Right ventricle myocardium inferior (tissue), 1 donor: ENCODE data around the gene LNX2. TPM values are rescaled to one million over a fixed set of nuclear protein-coding genes. Genes with fewer than 3 reads are reported as not detected.
A peak's percentile ranks its signal among the peaks of the same experiment; 100 is the strongest.

Source experiments
- ATAC-seq: fragments of 200-7000 bp; cut with Tn5 transposase; one replicate; pipeline ENCODE4 v1.9.1; 2020; ENCODE audit warnings: mild to moderate bottlenecking, moderate library complexity
- DNase-seq: peaks from one replicate; pipeline ENCODE4 v3.0.0; 2021; ENCODE audit errors: missing footprints
- intact Hi-C: fragments of 100-400 bp; cut with DNase I; formaldehyde crosslinking; loops from one replicate; pipeline ENCODE4 v1.11.0; 2022
- total RNA-seq: library from RNA; stranded (reverse); fragmentation: NEBNext Ultra II Directional; extraction: Animal tissue kit (Norgen Biotek cat#: 25700); gene quantifications from one replicate; pipeline ENCODE4 v1.2.1, GENCODE V29; 2021
- donor health status: DM: no; HTN: yes; CAD: no; lungs with severe emphysema.

The LNX2 gene
- total RNA-seq, 1 donor from 2014 or later, result 11.4 TPM

DNA sequence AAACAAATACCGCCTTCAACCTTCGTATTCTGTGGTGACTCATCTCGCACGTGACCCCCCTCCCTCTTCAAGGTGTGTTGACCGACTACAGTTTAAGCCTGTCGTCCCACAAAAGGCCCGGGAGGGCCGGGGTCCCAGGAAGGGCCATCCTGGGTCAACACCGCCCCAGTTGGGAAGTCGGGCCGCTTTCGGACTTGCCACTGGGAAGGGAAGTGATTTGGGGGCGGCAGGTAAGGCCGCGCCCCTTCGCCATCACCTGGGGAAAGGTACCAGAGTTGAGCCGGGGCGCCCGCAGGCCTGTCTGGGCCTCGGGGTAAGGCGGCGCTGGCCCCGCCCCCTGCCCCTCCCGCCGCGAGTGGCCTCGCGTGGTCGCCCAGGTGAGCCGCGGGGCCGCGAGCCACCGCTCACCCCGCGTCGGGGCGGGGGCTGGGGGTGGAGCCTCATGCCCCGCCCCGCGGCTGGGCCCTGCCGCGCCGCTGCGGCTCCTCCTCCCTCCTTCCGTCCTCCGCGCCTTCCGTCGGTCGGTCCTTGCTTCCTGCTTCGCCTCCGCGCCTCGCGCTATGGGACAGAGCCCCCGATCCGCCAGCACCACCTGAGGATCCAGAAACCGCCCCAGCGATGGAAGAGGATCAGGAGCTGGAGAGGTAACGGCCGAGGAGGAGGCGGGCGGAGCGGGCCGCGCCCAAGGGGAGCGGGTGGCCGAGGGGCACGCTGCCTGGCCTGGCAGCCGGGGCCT lies 1.2 kb upstream of the LNX2 start, which contains the start of gene POLR1D:
Gene POLR1D (plus strand): TSS at position 527 of the 736 bp plus-strand sequence. CDS start 92 bp downstream, at position 619.
- DNase-seq (peak; percentile 93), ATAC-seq (peak; percentile 83)
- intact Hi-C loops, result loop anchor here (2.0 to 10.0 kb wide), 3 partner anchors 87 to 197 kb away; partner anchors contain the start of genes GTF3A and MTIF3

DNA sequence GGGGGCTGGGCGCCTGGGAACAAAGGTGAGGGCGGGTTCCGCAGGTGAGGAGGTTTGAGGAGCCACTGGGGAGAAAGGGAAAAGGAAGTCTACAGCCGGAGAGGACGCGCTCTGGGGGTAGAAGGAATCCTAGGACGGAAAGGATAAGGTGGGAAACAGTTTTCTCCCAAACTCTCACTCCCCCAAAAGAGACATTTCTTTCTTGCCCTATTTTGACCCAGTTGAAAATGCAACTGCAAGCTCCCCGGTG lies 712 bp upstream of the LNX2 start:
- ATAC-seq (no peak), DNase-seq (no peak)
- intact Hi-C loops, result loop anchor here (2.0 to 10.0 kb wide), 3 partner anchors 86 to 196 kb away; partner anchors contain the start of genes GTF3A and MTIF3

DNA sequence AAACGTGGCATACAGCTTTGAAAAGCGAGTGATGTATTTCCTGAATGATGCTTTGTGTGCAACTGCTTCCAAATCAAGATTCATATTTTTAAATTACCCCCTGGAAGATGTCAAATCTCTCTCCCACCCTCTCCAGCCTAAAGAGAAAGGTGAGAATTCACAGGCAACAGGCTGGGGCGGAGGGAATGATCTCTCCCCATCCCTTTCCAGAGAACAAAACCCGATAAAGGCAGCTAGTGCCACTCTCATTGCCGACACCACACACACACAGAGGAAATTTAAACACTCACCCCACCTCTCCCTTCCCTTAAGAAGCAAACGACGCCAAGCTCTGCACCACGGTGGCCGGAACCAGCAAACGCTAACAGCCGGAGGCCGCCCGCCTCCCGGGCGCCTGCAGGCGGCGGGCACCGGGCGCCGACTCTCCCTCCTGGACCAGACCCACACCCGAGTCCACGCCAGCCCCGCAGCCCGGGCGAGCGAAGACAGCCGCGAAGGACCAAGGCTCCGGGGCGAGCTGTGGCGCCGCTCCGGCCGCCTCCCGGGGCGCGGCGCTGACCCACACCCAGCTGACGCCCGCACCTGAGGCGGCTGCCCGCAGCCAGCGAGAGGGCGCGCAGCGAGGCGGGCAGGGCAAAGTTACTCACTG lies 477 bp downstream of the LNX2 start:
- peak; percentile 83 for DNase-seq
- intact Hi-C loops, result loop anchor here (1.0 to 10.0 kb wide), 4 partner anchors 55 to 195 kb away; partner anchors contain the start of genes GTF3A and MTIF3
- ATAC-seq, result peak; percentile 11

DNA sequence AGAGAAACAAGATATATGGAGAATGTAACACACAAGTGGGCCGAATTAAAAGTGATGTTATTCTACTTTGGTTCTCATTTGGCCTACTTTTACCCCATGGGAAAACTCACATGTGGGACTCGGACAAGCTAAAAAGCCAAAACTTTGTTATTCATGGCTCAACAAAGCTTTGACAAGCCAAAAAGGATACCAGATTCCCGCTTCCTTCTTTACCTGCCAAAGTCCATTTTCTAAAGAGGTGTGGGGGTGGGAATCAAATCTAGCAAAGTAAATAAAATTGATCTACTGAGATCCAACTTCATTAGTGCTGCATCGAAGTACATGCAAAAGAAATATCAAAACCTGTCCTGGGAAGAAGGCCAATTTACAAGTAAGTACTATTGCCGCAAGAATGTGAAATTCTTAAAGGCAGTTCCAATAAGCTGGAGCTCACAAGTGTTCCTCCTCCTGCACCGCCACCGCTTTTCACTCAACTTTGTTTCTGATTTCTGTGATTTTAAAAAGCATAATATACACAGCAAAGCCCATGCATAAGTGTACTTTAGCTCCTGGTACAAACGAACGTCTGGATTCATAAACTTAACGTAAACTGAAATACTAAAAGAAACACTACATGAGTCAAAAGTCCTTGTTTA lies 1.1 kb downstream of the LNX2 start:
- ATAC-seq (no peak), DNase-seq (no peak)
- intact Hi-C loops, result loop anchor here (1.0 kb wide), 1 partner anchor 54 kb away; no protein-coding TSS in a partner anchor

DNA sequence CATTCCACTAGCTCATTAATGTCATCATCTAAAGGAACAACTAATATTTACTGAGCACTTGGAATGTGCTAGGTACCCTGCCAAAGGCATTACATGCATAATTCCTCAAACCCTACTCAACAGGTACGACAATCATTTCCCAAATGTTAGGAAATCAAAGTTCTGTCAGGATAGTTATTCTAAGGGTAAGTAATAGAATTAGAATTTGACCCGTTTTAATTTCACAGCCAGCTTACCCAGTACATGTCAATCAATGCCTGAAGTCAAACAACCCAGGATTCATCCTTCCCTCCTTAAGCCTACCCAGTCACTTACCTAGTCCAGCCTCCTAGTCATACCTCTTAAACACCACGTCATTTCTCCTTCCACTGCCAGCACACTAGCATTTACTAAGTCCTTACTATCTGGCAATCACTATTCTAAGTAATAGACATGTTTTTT lies 2.4 kb downstream of the LNX2 start:
- intact Hi-C loops, result no loop called here
- DNase-seq, result no peak
- ATAC-seq, result no peak

DNA sequence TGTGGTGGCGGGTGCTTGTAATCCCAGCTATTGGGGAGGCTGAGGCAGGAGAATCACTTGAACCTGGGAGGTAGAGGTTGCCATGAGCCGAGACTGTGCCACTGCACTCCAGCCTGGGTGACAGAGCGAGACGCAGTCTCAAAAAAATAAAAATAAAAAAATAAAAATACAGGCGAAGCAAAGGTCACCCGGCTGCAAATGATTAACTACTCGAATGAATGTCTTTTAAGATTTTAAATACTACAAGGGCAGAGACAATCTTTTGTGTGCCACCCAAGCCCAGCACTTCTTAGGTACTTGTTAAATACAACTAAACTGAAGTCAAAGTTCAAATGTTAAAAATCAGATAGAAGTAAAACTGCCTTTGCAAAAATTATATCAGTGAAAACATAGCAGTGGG lies 6.7 kb downstream of the LNX2 start:
- intact Hi-C loops, result no loop called here
- ATAC-seq, result no peak
- DNase-seq, result no peak

DNA sequence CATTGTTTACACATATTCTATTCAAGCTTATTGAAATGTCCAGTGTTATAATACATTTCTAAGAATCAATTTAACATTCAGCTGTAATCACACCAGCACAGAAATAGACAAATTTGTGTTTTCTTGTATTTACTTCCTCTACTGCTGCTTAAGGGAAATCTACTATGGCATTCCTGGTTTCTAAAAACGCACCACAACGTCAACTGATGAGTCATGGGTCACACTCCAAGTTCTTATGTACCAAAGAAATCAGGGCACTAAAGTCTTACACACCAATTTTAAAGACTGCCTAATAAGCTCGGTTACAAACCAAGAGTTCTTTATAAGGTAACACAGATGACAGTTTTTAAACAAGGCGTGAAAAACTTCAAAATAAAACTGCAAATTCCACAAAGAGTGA lies 13.2 kb downstream of the LNX2 start:
- intact Hi-C loops, result no loop called here
- ATAC-seq, result no peak

DNA sequence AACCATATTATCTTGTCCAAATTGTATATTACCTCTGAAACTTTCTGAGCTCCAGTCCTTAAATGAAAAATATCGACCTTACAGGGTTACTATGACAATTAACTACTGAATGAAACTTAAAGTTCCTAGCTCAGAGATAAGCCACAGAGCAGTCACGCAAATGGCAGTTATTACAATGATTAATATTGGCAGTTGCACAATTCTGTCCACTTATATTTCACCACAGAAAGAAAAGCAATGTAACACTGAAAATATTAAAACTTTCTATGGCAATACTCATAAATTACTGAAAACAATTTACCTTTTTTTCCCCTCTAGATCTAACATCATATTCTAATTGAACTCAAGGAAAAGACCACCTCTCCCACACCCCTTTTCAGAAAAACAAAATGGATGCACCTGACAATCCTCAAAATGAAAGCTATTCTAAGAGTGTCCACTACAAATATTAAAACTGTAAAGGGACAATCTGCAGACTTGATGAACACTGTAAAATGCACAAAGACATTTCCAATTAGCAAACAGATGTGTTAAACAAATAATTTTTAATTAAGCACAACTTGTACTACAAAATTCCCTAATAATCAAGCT lies 14.6 kb downstream of the LNX2 start:
- DNase-seq, result no peak
- no peak for ATAC-seq
- intact Hi-C loops, result no loop called here

More for the DNA sequence above, 13.2 kb downstream of the LNX2 start:
- DNase-seq, result no peak

DNA sequence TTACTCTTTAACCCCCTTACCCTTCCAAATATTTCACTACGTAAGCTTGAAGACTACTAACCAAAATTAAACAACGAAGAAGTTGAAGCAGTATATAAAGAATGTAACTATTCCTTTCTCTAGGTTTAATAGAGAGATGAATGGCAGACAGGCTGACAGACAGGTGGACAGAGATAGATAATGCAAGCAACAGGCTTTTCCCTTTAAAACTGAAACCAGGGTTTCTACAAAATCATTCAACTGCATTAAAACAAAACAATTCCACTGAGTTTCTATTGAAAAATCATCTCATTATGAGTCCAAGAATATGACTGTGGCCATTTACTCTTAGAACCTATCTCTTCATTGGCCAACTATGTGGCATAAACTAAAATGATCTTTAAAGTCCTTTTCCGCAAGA lies 15.2 kb downstream of the LNX2 start:
- DNase-seq, result no peak
- intact Hi-C loops, result no loop called here

DNA sequence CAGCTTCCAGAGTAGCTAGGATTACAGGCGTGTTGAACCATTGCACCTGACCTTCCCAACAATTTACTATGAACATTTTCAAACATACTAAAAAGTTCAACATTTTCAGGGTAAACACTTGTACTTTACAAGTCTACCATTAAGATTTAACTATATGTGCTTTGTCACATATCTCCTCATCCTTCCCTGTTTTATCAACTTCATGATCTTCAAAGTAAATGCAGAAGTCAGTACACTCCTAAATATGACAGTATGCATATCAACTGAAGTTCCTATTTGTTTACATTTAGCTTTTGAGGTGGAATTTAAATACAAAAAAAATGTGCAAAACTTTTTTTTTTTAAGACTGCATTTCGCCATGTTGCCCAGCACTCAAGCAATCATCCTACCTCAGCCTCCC lies 18.5 kb downstream of the LNX2 start:
- no peak for ATAC-seq
- intact Hi-C loops, result no loop called here

More for the DNA sequence above, 15.2 kb downstream of the LNX2 start:
- ATAC-seq, result no peak

DNA sequence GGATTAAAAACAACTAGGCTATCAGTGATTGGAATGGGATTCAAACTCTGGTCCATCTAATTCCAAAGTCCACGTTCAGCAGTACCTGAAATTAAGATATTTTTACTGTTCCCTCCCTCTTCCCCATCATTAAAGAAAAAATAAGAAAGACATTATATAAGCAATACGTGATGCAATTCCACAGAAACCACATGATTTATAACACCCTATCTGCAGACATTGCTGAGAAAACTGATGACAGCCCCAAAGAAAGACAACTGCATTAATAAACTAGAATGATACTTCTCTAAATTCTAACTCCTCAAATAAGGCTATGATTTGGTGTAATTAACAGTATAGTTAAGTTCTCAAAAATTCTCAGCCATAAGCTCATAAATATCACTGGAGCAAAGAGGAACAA lies 19.1 kb downstream of the LNX2 start:
- DNase-seq, result no peak
- intact Hi-C loops, result no loop called here
- no peak for ATAC-seq

More for the DNA sequence above, 18.5 kb downstream of the LNX2 start:
- DNase-seq, result no peak

DNA sequence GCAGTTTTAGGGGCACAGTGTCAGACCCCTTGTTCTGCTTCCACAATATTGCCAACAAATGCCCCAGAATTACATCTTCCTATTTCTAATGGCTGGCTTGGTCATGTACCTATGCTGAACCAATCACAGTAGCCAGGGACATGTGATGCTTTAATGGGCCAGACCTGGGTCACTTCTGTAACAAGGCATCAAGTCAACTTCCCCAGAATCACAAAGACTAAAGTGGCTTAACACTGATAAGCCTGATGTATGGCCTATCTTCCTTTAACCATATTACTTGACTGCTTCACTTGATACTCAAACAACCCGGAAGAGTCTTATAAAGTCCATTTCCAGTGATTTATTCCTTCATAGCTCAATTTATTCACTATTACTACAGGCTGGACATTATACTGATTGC lies 19.6 kb downstream of the LNX2 start:
- intact Hi-C loops, result no loop called here
- DNase-seq, result no peak

DNA sequence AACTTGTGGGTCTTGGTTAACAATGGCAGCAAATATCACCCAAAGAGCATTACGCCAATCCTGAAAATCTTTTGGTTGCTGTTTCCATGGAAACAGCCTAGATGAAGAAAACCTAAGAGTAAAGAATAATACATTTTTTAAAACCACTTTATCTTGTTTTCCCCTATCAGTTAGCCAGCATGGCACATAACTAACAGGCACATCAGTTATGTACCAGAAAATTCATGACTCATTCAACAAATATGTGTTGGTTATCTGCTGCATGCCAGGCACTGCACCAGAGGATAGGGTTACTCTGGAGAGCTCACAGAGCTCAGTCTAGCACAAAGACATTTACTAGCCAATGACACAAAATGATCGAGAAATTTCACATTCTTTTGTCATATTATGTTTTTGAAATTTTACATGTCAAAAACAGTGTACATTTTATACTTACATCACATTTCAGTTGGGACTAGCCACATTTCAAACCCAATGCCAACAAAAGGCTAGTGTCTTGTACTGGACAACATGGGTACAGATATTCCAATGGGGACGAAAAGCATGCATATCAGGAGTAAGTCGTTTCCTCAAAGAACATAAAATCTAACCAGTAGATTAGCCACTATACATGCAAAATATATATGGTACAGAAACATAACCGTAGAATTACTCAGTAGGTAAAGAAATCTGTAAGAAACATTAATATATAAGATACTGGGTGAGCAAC lies 20.3 kb downstream of the LNX2 start:
- intact Hi-C loops, result no loop called here
- ATAC-seq, result peak; percentile 74
- DNase-seq, result no peak

More for the DNA sequence above, 19.6 kb downstream of the LNX2 start:
- ATAC-seq, result no peak

DNA sequence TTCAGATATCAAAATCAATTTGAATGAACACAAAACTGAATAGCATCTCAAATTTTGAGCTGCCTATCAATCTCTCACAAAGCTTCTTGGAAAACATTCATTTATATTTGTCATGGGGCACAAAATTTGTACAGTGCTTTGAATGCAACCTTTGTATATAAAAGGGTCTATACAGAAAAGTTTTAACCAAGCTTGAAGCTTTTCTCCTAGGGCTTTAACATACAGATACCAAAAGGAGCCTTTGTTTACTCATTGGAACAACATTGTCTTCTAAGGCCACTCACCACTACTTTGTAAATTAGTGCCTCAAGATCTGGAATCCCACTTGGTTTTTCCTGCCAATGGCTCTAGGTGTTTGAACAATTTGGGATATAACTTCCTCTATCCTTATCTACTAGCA lies 21.2 kb downstream of the LNX2 start:
- intact Hi-C loops, result no loop called here

DNA sequence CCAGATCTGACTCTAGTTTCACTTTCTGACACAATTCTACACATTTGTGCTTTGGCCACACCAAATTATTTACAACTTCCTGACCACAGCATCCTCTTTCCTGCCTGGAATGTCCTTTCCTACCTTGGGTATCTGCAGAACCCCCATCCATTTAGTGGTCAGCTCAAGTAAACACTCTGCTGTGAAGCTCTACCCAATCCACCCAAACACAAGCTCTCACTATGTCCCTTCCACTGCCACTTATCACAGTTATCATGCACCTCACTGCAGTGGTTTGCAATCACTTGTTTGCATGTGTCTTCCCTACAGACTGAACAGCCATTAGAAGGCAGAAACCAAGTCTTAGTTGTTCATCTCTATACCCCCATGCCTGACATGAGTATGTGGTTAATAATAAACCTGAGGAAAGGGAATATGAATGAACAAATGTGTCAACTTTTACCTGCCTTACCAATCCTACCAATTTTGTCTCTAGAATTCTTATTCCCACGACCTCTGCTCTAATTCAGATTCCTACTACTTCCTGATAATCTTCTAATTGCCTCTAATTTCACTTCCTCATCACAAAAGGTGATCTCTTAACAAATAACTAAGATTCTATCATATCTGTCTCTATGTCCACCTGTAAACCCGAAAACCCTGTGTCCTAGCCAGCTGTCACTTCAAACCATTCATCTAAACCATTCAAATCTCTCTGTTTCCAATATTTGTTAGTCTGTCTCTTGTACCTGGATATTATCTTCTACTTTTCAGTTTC lies 25.1 kb downstream of the LNX2 start:
- ATAC-seq (no peak), DNase-seq (no peak)
- intact Hi-C loops, result no loop called here

More for the DNA sequence above, 21.2 kb downstream of the LNX2 start:
- ATAC-seq, result no peak
- DNase-seq, result no peak

DNA sequence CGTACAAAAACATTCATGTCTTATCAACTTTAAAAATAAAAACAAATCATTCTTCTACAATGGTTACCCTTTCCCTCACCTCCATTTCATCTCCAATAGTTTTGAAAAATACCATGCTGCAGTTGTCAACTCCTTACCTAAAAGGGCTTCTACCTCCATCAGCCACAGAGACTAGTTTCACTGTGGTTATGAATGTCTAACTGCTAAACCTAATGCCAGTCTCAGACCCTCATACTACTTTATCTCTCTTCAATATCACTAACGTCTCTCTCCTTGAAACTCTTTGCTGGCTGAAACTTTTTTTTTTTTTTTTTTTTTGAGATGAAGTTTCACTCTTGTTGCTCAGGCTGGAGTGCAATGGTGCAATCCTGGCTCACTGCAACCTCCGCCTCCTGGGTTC lies 27.1 kb downstream of the LNX2 start:
- intact Hi-C loops, result no loop called here
- ATAC-seq, result no peak
- DNase-seq, result no peak

DNA sequence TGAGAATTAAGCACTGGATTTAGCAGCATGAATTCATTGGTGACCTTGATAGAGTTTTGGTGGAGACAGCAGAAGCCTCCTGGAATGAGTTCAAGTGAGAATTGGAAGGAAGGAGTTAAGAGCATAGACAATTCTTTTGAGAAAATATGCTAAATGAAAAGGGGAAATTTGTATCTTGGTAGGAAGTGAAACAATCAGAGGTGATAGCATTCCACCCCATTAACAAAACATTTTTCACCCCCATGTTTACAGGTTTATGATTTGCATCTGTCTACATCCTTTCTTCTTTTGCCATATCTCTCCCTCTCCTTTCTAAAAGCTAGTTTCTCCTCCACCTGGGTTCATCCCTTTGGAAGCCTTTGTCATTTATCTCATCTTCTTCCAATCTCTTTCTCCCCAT lies 27.5 kb downstream of the LNX2 start:
- DNase-seq (no peak), ATAC-seq (no peak)
- intact Hi-C loops, result no loop called here

DNA sequence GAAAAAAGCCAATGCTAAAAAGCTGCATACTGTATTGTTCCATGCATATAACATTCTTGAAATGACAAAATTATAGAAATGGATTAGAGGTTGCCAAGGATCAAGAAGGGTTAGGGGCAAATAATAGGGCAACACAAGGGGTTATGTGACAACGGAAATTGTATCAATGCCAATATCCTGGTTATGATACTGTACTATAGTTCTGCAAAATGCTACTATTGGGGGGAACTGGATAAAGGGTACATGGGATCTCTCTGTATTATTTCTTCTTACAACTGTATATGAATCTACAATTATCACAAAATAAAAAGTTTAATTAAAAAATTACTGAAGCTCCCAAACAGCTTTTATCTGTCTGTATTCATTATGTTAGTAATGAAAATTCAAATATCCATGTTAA lies 31.9 kb downstream of the LNX2 start:
- no peak for DNase-seq
- no peak for ATAC-seq
- intact Hi-C loops, result no loop called here
